Lower lobe of right lung (tissue), 2 donors: ENCODE data around the gene GLDC. TPM values are rescaled to one million over a fixed set of nuclear protein-coding genes. Genes with fewer than 3 reads are reported as not detected.

Experiments
- ATAC-seq, 2 donors: fragments of 200-7000 bp; cut with Tn5 transposase; one replicate each; pipeline ENCODE4 v1.9.1; 2020 to 2022; ENCODE audit warnings: mild to moderate bottlenecking in 2 of 2, moderate library complexity in 2 of 2
- DNase-seq: peaks from one replicate; pipeline ENCODE4 v3.0.0-alpha.2; 2020
- H3K27ac ChIP-seq: fragments of 200-600 bp; one replicate; pipeline ENCODE4 v1.8.0; 2022
- H3K27me3 ChIP-seq: fragments of 200-600 bp; one replicate; pipeline ENCODE4 v1.8.0; 2022; ENCODE audit warnings: low read depth
- H3K36me3 ChIP-seq: fragments of 200-600 bp; one replicate; pipeline ENCODE4 v1.8.0; 2022; ENCODE audit warnings: mild to moderate bottlenecking
- H3K4me1 ChIP-seq: fragments of 200-600 bp; one replicate; pipeline ENCODE4 v1.8.0; 2022
- H3K4me3 ChIP-seq: fragments of 200-600 bp; one replicate; pipeline ENCODE4 v1.8.0; 2022; ENCODE audit warnings: mild to moderate bottlenecking
- H3K9me3 ChIP-seq: fragments of 200-600 bp; one replicate; pipeline ENCODE4 v1.8.0; 2022
- CTCF ChIP-seq: fragments of 200-600 bp; IDR thresholded peaks from one replicate; pipeline ENCODE4 v1.8.0; 2022; ENCODE audit warnings: antibody characterized with exemption, mild to moderate bottlenecking
- intact Hi-C: fragments of 100-400 bp; cut with DNase I; formaldehyde crosslinking; loops from one replicate; pipeline ENCODE4 v1.11.0; 2022
- total RNA-seq: library from RNA; stranded (reverse); fragmentation: NEBNext Ultra II Directional; extraction: Animal tissue kit (Norgen Biotek cat#: 25700); gene quantifications from one replicate; pipeline ENCODE4 v1.2.1, GENCODE V29; 2021
- donor health status: DM: no; HTN: yes; CAD: no; lungs with severe emphysema.

GLDC gene
- total RNA-seq, 1 donor from 2014 or later = 0.77 TPM

DNA sequence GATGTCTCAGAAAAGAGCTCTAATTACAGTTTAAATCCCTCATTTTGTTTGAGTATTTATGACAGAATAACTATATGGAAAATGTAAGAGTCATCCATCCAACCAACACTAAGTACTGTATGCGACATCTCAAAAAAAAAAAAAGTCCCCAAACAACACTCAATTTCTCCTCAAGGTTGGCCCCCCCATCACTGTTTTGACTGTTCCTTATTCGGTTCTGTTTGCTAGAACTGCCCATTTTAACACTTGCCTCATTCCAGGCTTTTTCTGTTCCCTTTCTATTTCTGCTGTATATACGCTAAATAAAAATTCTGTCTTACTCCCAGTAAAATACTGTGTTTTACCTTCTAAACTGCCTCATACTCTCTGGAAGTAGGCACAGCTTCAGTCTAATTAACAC is 25.2 kb downstream of the GLDC start:
- intact Hi-C loops = no loop called here
- Histone ChIP-seq H3K27ac (no peak overlapping the region), H3K9me3 (no peaks in the 10 kb centered on the region)

DNA sequence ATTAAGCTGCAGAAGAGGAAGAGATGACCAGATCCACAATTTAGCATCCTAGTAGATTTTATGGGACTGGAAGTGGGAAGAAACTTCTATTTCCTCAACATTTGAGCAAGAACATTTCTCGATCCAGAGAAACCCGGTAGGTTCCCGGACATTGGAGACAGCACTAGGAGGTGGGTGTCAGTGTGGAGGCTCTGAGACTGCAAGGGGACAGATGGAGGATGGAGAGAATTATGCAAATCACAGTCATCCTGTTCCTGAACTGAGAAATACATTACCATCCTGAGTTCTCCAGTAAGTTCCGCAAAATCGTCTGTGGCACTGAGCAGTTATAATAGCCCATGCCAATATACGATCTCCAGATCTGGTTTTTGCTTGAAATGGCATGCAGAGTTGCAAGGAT is 25.6 kb downstream of the GLDC start:
- H3K4me1 ChIP-seq = no peaks in the 10 kb centered on the region
- H3K9me3 ChIP-seq = no peaks in the 10 kb centered on the region
- no peak overlapping the region for H3K27ac ChIP-seq
- H3K36me3 ChIP-seq = no peaks in the 10 kb centered on the region
- DNase-seq = no peak
- H3K27me3 ChIP-seq = no peaks in the 10 kb centered on the region
- intact Hi-C loops = no loop called here
- H3K4me3 ChIP-seq = no peak overlapping the region
- no peak for TF ChIP-seq CTCF
- ATAC-seq = no peak

More for the DNA sequence above, 25.2 kb downstream of the GLDC start:
- TF ChIP-seq CTCF = no peak
- no peak for ATAC-seq
- Histone ChIP-seq H3K27me3 (no peaks in the 10 kb centered on the region), H3K4me1 (no peaks in the 10 kb centered on the region), H3K4me3 (no peak overlapping the region), H3K36me3 (no peaks in the 10 kb centered on the region)
- no peak for DNase-seq

GRCh38 chr9:6616951-6617602 is 28.5 kb downstream of the GLDC start:
- ATAC-seq = no peak
- Histone ChIP-seq H3K36me3 (no peaks in the 10 kb centered on the region), H3K4me1 (no peaks in the 10 kb centered on the region), H3K4me3 (no peak overlapping the region), H3K27ac (no peak overlapping the region), H3K9me3 (no peaks in the 10 kb centered on the region), H3K27me3 (no peaks in the 10 kb centered on the region)
- no peak for TF ChIP-seq CTCF
- DNase-seq = no peak
- intact Hi-C loops = no loop called here

- Histone ChIP-seq H3K9me3 (no peaks in the 10 kb centered on the region), H3K36me3 (no peaks in the 10 kb centered on the region), H3K27ac (no peak overlapping the region), H3K27me3 (no peaks in the 10 kb centered on the region), H3K4me1 (no peaks in the 10 kb centered on the region), H3K4me3 (no peak overlapping the region)
- no peak for DNase-seq
- no peak for TF ChIP-seq CTCF
- intact Hi-C loops = no loop called here
- ATAC-seq = no peak
Observed at GRCh38 chr9:6614489-6614888, 31.0 kb downstream of the GLDC start.

DNA sequence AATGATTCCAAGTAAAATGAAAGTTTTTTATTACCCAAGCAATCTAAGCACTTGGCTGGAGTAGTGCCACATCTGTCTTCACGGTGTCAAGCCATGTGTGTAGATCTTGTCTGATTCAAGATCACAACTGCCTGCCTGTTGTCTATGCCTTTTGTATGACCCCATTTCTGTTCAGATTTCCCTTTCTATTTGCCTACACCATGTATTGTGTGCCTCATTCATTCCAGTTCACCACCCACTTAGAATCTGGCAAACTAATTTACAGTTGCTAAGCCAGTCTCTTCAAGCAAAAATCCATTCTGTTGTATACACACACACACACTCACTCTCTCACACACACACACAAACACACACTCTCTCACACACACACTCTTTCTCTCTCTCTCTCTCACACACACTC is 33.7 kb downstream of the GLDC start:
- TF ChIP-seq CTCF = no peak
- Histone ChIP-seq H3K4me1 (no peaks in the 10 kb centered on the region), H3K9me3 (no peaks in the 10 kb centered on the region), H3K27me3 (no peaks in the 10 kb centered on the region), H3K36me3 (no peaks in the 10 kb centered on the region), H3K4me3 (no peak overlapping the region), H3K27ac (no peak overlapping the region)
- no peak for DNase-seq
- intact Hi-C loops = no loop called here
- no peak for ATAC-seq

DNA sequence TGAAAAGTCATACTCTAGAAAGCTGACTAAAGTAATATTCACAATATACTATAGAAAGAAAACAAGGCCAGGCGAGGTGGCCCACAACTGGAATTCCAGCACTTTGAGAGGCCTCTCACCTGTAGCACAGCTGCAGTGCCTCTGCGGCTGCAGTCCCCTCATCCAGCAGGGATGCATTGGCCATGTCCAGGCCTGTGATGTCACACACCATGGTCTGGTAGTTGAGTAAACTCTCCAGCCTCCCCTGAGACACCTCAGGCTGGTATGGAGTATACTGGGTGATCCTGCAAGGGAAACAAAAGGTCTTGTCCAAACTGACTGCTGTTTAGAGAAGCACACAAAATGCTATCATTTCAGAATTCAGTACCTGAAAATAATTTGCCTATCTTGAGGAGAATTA is 35.5 kb downstream of the GLDC start:
- Histone ChIP-seq H3K4me1 (no peaks in the 10 kb centered on the region), H3K27ac (no peak overlapping the region), H3K4me3 (no peak overlapping the region), H3K36me3 (no peaks in the 10 kb centered on the region), H3K27me3 (no peaks in the 10 kb centered on the region), H3K9me3 (no peaks in the 10 kb centered on the region)
- no peak for TF ChIP-seq CTCF
- intact Hi-C loops = no loop called here
- DNase-seq = no peak
- no peak for ATAC-seq
